Nephron progenitor cell (in vitro differentiated cells): Measurements from ENCODE around the gene POU6F1.

Source experiments
- DNase-seq: peaks from one replicate; pipeline ENCODE4 v3.0.0; 2021
- H3K27ac Mint-ChIP-seq: 2 replicates; pipeline ENCODE4 v1.8.0; 2021; ENCODE audit warnings: mild to moderate bottlenecking, moderate library complexity, mixed read lengths
- H3K27me3 Mint-ChIP-seq: 2 replicates; pipeline ENCODE4 v1.8.0; 2021; ENCODE audit warnings: mild to moderate bottlenecking, low read depth, mixed read lengths; ENCODE audit not compliant: poor library complexity
- H3K36me3 Mint-ChIP-seq: 2 replicates; pipeline ENCODE4 v1.8.0; 2021; ENCODE audit warnings: low read depth, mixed read lengths
- H3K4me1 Mint-ChIP-seq: 2 replicates; pipeline ENCODE4 v1.8.0; 2021; ENCODE audit warnings: mixed read lengths
- H3K4me3 Mint-ChIP-seq: 2 replicates; pipeline ENCODE4 v1.8.0; 2021; ENCODE audit warnings: mild to moderate bottlenecking, moderate library complexity, mixed read lengths
- H3K9me3 Mint-ChIP-seq: 2 replicates; pipeline ENCODE4 v1.8.0; 2021; ENCODE audit warnings: mild to moderate bottlenecking, moderate library complexity, mixed read lengths
- CTCF ChIP-seq: fragments of 200-600 bp; sonication (generic); IDR thresholded peaks from 2 replicates; pipeline ENCODE4 v1.5.0; 2021; ENCODE audit warnings: antibody characterized with exemption

Gene POU6F1

GRCh38 chr12:51191516-51192283, 26.2 kb downstream of the POU6F1 start:
- no peak for TF ChIP-seq CTCF
- DNase-seq: no peak
- no peaks in the 10 kb centered on the region for H3K9me3 Mint-ChIP-seq
- H3K4me1 Mint-ChIP-seq: peaks cover 35% of the 10 kb centered on the region
- H3K4me3 Mint-ChIP-seq: no peak overlapping the region
- peaks cover 5% of the 10 kb centered on the region for H3K27me3 Mint-ChIP-seq
- H3K27ac Mint-ChIP-seq: no peak overlapping the region
- H3K36me3 Mint-ChIP-seq: no peaks in the 10 kb centered on the region

- Mint-ChIP-seq H3K4me3 (no peak overlapping the region), H3K36me3 (no peaks in the 10 kb centered on the region), H3K4me1 (peaks cover 36% of the 10 kb centered on the region), H3K9me3 (no peaks in the 10 kb centered on the region), H3K27me3 (peaks cover 5% of the 10 kb centered on the region), H3K27ac (no peak overlapping the region)
- DNase-seq: no peak
- no peak for TF ChIP-seq CTCF
These were observed 27.0 kb downstream of the POU6F1 start for GRCh38 chr12:51190820-51191219.

GRCh38 chr12:51189790-51190355, 28.0 kb downstream of the POU6F1 start:
- Mint-ChIP-seq H3K4me1 (peaks cover 36% of the 10 kb centered on the region), H3K27me3 (peaks cover 7% of the 10 kb centered on the region), H3K4me3 (no peak overlapping the region), H3K36me3 (no peaks in the 10 kb centered on the region), H3K9me3 (no peaks in the 10 kb centered on the region), H3K27ac (no peak overlapping the region)
- TF ChIP-seq CTCF: no peak
- DNase-seq: no peak

- Mint-ChIP-seq H3K9me3 (no peaks in the 10 kb centered on the region), H3K27ac (no peak overlapping the region), H3K27me3 (peaks cover 10% of the 10 kb centered on the region), H3K4me1 (peaks cover 43% of the 10 kb centered on the region), H3K4me3 (no peak overlapping the region), H3K36me3 (no peaks in the 10 kb centered on the region)
- no peak for DNase-seq
- no peak for TF ChIP-seq CTCF
These were observed 29.4 kb downstream of the POU6F1 start for GRCh38 chr12:51188359-51189051.

GRCh38 chr12:51187370-51187987, 30.4 kb downstream of the POU6F1 start:
- Mint-ChIP-seq H3K27me3 (peaks cover 10% of the 10 kb centered on the region), H3K4me1 (peaks cover 45% of the 10 kb centered on the region), H3K27ac (peak overlapping the region; percentile 51), H3K4me3 (no peak overlapping the region), H3K9me3 (no peaks in the 10 kb centered on the region), H3K36me3 (no peaks in the 10 kb centered on the region)
- DNase-seq: no peak
- TF ChIP-seq CTCF: no peak
